Loucy (cell line): Measurements from ENCODE around the gene NPHP4.

Source experiments
- H2AFZ ChIP-seq: fragments of 200-600 bp; sonication (generic); 2 replicates; pipeline ENCODE4 v1.6.0; 2016; ENCODE audit warnings: antibody characterized with exemption, mild to moderate bottlenecking, low read length, moderate library complexity
- H3F3A ChIP-seq: fragments of 200-600 bp; 2 replicates; pipeline ENCODE4 v1.6.0; 2016; ENCODE audit warnings: antibody characterized with exemption, low read depth, mild to moderate bottlenecking
- H3K27me3 ChIP-seq: fragments of 200-600 bp; sonication (generic); 2 replicates; pipeline ENCODE4 v1.6.1; 2014; ENCODE audit warnings: low read length, mild to moderate bottlenecking; ENCODE audit not compliant: insufficient read depth, poor library complexity, severe bottlenecking
- H3K36me3 ChIP-seq: fragments of 200-600 bp; sonication (generic); 2 replicates; pipeline ENCODE4 v1.6.1; 2016; ENCODE audit warnings: low read length; ENCODE audit not compliant: insufficient read depth
- H3K4me1 ChIP-seq: fragments of 200-600 bp; sonication (generic); 2 replicates; pipeline ENCODE4 v1.5.1; 2014; ENCODE audit warnings: low read length, mild to moderate bottlenecking; ENCODE audit not compliant: insufficient read depth, poor library complexity, severe bottlenecking
- H3K4me2 ChIP-seq: fragments of 200-600 bp; sonication (generic); 2 replicates; pipeline ENCODE4 v1.6.0; 2014; ENCODE audit warnings: antibody characterized with exemption, low read length, low read depth, mild to moderate bottlenecking; ENCODE audit not compliant: poor library complexity, severe bottlenecking
- H3K4me3 ChIP-seq: fragments of 200-600 bp; sonication (generic); 2 replicates; pipeline ENCODE4 v1.5.1; 2014; ENCODE audit warnings: low read length, mild to moderate bottlenecking, mixed read lengths; ENCODE audit not compliant: poor library complexity, severe bottlenecking
- H3K79me2 ChIP-seq: fragments of 200-600 bp; sonication (generic); 2 replicates; pipeline ENCODE4 v1.6.1; 2014; ENCODE audit warnings: low read length; ENCODE audit not compliant: insufficient read depth
- H3K9ac ChIP-seq: fragments of 200-600 bp; sonication (generic); 2 replicates; pipeline ENCODE4 v1.6.0; 2014; ENCODE audit warnings: mild to moderate bottlenecking, low read depth, low read length, moderate library complexity; ENCODE audit not compliant: poor library complexity, severe bottlenecking
- H3K9me2 ChIP-seq: fragments of 200-600 bp; sonication (generic); replicated peaks from 2 replicates; pipeline ENCODE4 v1.6.1; 2016; ENCODE audit warnings: low read depth, low read length, mixed read lengths
- H3K9me3 ChIP-seq: fragments of 200-600 bp; sonication (generic); 2 replicates; pipeline ENCODE4 v1.6.1; 2014; ENCODE audit warnings: mild to moderate bottlenecking, antibody characterized with exemption, low read length, low read depth; ENCODE audit not compliant: insufficient read depth
- H4K20me1 ChIP-seq: fragments of 200-600 bp; sonication (generic); 2 replicates; pipeline ENCODE4 v1.6.0; 2014; ENCODE audit warnings: antibody characterized with exemption, low read length, mild to moderate bottlenecking; ENCODE audit not compliant: insufficient read depth, poor library complexity, severe bottlenecking
- CTCF ChIP-seq: fragments of 200-600 bp; sonication (generic); conservative IDR thresholded peaks from 2 replicates; pipeline ENCODE4 v1.5.1; 2014; ENCODE audit warnings: mild to moderate bottlenecking, antibody characterized with exemption, low read length
- EZH2phosphoT487 ChIP-seq: fragments of 200-600 bp; IDR thresholded peaks from 2 replicates; pipeline ENCODE4 v1.6.1; 2018; ENCODE audit warnings: antibody characterized with exemption, mild to moderate bottlenecking, moderate library complexity, borderline replicate concordance

The NPHP4 gene

GRCh38 chr1:5994713-5995621, 2.7 kb upstream of the NPHP4 start:
- Histone ChIP-seq H3K4me3 (peak overlapping the region; percentile 98), H2AFZ (no peak overlapping the region), H4K20me1 (peaks cover 16% of the 10 kb centered on the region), H3K9ac (peak overlapping the region; percentile 84), H3K9me2 (no peaks in the 10 kb centered on the region), H3K79me2 (peaks cover 76% of the 10 kb centered on the region), H3K4me2 (peak overlapping the region; percentile 100), H3K27me3 (no peaks in the 10 kb centered on the region), H3F3A (no peaks in the 10 kb centered on the region), H3K9me3 (no peaks in the 10 kb centered on the region), H3K4me1 (peaks cover 33% of the 10 kb centered on the region), H3K36me3 (no peaks in the 10 kb centered on the region)
- TF ChIP-seq CTCF, result 0 out of 2 replicates have a peak, but pooled peaks have one; percentile 17
- TF ChIP-seq EZH2phosphoT487, result no peak

GRCh38 chr1:5993556-5994491, 1.6 kb upstream of the NPHP4 start:
- Histone ChIP-seq H3K27me3 (no peaks in the 10 kb centered on the region), H3K36me3 (no peaks in the 10 kb centered on the region), H2AFZ (peak overlapping the region; percentile 81), H3K9me2 (no peaks in the 10 kb centered on the region), H3K4me2 (peak overlapping the region; percentile 100), H3K4me3 (peak overlapping the region; percentile 98), H3K79me2 (peaks cover 74% of the 10 kb centered on the region), H3K9me3 (no peaks in the 10 kb centered on the region), H3K4me1 (peaks cover 36% of the 10 kb centered on the region), H3K9ac (peak overlapping the region; percentile 84), H4K20me1 (peaks cover 16% of the 10 kb centered on the region), H3F3A (no peaks in the 10 kb centered on the region)
- TF ChIP-seq CTCF, result 0 out of 2 replicates have a peak, but pooled peaks have one; percentile 12
- no peak for TF ChIP-seq EZH2phosphoT487

GRCh38 chr1:5992814-5993555, 760 bp upstream of the NPHP4 start:
- Histone ChIP-seq H2AFZ (peak overlapping the region; percentile 81), H4K20me1 (peaks cover 16% of the 10 kb centered on the region), H3K9me2 (no peaks in the 10 kb centered on the region), H3F3A (no peaks in the 10 kb centered on the region), H3K4me3 (peak overlapping the region; percentile 98), H3K9me3 (no peaks in the 10 kb centered on the region), H3K4me2 (peak overlapping the region; percentile 100), H3K4me1 (peaks cover 36% of the 10 kb centered on the region), H3K36me3 (no peaks in the 10 kb centered on the region), H3K79me2 (peaks cover 66% of the 10 kb centered on the region), H3K9ac (peak overlapping the region; percentile 84), H3K27me3 (no peaks in the 10 kb centered on the region)
- no peak for TF ChIP-seq EZH2phosphoT487
- no peak for TF ChIP-seq CTCF
